ENCODE measurements around the gene VSIG2.

VSIG2 gene

DNA sequence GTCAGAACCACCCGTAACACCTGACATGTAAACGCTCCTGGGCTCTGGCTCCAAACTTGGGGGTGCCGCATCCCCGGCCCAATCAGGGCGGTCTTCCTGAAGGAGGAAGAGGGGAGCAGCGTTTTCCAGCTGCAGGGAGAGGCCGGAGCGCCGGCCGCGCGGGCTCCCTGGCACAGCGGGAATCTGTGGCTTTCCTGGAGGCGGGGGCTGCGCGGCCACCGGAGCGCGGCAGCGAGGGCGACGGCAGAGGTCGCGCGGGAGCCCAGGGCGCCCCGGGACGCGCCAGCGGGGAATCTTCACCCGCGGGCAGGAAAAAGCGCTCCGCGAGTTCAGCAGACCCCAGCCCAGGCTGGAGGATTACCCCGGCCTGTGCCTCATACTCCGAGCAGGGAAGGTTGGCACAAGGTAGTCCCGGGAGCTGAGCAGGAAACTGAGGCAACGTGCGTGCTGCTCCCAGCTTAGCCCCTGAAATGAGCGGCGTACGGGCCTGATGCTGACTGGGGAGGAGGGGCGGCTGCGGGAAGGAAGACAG lies 10.6 kb upstream of the VSIG2 start:
- H3K4me3 ChIP-seq (ENCODE audit: low read length), result peak overlapping the region; percentile 60
- WGBS, result 1% methylated on average over 45 of the region's 45 CpGs
- H3K27ac ChIP-seq (ENCODE audit: low read depth, low read length), result no peak overlapping the region
- H3K9me3 ChIP-seq (ENCODE audit: insufficient read depth, low read depth, low read length), result no peaks in the 10 kb centered on the region; the same call in 1 of the 2 replicates
- peaks cover 36% of the 10 kb centered on the region for H3K36me3 ChIP-seq (ENCODE audit: insufficient read depth, low read length)
- peaks cover 19% of the 10 kb centered on the region for H3K4me1 ChIP-seq (ENCODE audit: insufficient read depth, low read length)
- peak overlapping the region; percentile 32; the same call in 1 of the 2 replicates for H3K9ac ChIP-seq (ENCODE audit: low read depth, low read length)
- peaks cover 54% of the 10 kb centered on the region for H3K27me3 ChIP-seq (ENCODE audit: insufficient read depth, low read length)

DNA sequence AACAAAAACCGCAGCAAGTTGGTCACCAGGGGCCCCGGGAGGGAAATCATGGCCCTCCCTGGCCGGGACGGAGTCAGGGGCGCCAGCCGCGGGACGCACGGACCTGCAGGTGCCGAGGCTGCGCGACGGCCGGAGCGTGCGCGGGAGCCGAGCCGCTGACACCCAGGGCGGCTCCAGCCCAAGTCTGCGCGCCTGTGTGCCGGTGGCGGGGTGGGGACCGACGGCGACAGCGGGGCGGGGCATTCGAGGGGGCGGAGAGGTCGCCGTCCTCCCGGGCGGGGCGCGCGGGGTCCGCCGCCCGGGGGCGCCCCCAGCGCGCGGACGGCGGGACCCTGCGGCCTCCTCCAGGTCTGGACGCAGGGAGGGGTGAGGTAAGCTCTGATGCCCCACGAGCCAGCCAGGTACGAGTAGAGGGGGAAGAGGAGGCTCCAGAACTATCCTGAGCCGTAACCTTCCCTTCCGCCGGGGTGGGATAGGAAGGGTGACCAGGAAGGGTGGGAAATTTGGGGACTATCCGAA lies 10.1 kb upstream of the VSIG2 start, which contains the start of gene ESAM:
TSS of gene ESAM (minus strand) at position 186 of the 519 bp plus-strand sequence. CDS start at position 50, 136 bp downstream.
- Histone ChIP-seq H3K4me1 (ENCODE audit: insufficient read depth, low read length) (peaks cover 19% of the 10 kb centered on the region), H3K36me3 (ENCODE audit: insufficient read depth, low read length) (peaks cover 31% of the 10 kb centered on the region), H3K9ac (ENCODE audit: low read depth, low read length) (peak within 1 kb of the TSS; percentile 32; the same call in 1 of the 2 replicates), H3K9me3 (ENCODE audit: insufficient read depth, low read depth, low read length) (no peaks in the 10 kb centered on the region; the same call in 1 of the 2 replicates), H3K4me3 (ENCODE audit: low read length) (peak within 1 kb of the TSS; percentile 60), H3K27me3 (ENCODE audit: insufficient read depth, low read length) (peaks cover 60% of the 10 kb centered on the region), H3K27ac (ENCODE audit: low read depth, low read length) (no peak within 1 kb of the TSS)
- WGBS, result under 1% methylated on average over 55 of the region's 55 CpGs

DNA sequence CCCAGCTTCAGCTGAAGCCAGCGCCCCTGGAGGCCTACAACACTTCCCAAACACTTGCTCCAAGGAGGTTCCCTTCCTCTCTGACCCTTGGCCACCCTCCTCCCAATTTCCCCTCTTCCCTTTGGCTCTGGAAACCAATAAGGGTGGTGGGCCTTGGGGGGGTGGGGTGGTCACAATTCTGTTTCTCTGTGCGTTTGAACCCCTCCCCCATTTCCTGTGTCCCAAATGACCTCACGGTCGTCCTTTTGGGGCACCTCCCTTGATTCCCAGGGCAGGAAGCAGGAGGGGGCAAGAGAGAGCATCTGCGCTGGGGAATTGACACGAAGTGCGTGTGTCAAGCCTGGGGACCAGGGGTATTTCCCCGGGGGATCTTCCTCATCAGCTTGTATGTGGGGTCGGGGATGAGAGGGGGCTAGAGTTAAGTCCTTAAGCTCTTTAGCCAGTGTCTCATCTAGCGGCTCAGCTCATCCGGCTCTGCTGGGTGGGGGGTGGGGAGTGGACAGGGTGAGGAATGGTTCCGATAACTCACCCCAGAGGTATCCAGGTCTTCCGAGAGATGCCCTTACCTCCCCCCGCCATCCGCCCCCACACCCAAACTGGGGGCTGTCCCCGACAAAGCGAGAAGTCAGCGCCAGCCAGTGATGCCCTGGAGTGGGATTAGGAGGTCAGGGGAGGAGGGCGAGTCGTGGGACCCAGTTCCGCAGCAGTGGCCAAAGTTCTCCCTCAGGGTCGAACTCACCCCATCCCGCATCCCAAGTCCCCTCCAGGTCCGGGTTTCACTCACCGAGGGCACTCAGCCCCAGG lies 9.4 kb upstream of the VSIG2 start:
- Histone ChIP-seq H3K4me1 (ENCODE audit: insufficient read depth, low read length) (peaks cover 19% of the 10 kb centered on the region), H3K4me3 (ENCODE audit: low read length) (peak overlapping the region; percentile 60), H3K36me3 (ENCODE audit: insufficient read depth, low read length) (peaks cover 24% of the 10 kb centered on the region; the same call in 1 of the 2 replicates), H3K27ac (ENCODE audit: low read depth, low read length) (no peak overlapping the region), H3K27me3 (ENCODE audit: insufficient read depth, low read length) (peaks cover 66% of the 10 kb centered on the region), H3K9ac (ENCODE audit: low read depth, low read length) (no peak overlapping the region), H3K9me3 (ENCODE audit: insufficient read depth, low read depth, low read length) (no peaks in the 10 kb centered on the region; the same call in 1 of the 2 replicates)
- WGBS, result 5% methylated on average over 21 of the region's 25 CpGs

DNA sequence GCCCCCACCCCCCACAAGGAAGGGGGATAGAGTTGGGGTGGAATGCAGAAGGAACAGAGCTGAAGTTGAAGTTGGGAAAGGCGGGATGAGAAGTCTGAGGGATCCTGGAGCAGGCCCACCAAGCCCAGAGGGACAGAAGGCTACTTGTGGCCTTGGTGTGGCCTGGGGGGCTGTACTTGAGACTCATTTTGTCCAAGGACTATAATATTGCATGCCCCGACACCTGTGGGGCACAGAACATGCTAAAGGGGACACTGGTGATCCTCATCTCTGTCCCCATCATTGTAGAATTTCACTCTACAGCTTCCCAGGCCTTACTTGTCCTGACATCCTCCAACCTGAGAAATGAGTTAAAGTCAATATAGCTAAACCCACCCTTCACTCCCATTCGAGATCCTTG lies 8.8 kb upstream of the VSIG2 start:
- WGBS, result 51% methylated on average over 3 of the region's 3 CpGs
- H3K27me3 ChIP-seq (ENCODE audit: insufficient read depth, low read length), result peaks cover 73% of the 10 kb centered on the region
- peaks cover 19% of the 10 kb centered on the region for H3K4me1 ChIP-seq (ENCODE audit: insufficient read depth, low read length)
- H3K9me3 ChIP-seq (ENCODE audit: insufficient read depth, low read depth, low read length), result no peaks in the 10 kb centered on the region; the same call in 1 of the 2 replicates
- H3K36me3 ChIP-seq (ENCODE audit: insufficient read depth, low read length), result peaks cover 18% of the 10 kb centered on the region; the same call in 1 of the 2 replicates
- peak overlapping the region; percentile 60; the same call in 1 of the 2 replicates for H3K4me3 ChIP-seq (ENCODE audit: low read length)
- H3K9ac ChIP-seq (ENCODE audit: low read depth, low read length), result no peak overlapping the region
- no peak overlapping the region for H3K27ac ChIP-seq (ENCODE audit: low read depth, low read length)

DNA sequence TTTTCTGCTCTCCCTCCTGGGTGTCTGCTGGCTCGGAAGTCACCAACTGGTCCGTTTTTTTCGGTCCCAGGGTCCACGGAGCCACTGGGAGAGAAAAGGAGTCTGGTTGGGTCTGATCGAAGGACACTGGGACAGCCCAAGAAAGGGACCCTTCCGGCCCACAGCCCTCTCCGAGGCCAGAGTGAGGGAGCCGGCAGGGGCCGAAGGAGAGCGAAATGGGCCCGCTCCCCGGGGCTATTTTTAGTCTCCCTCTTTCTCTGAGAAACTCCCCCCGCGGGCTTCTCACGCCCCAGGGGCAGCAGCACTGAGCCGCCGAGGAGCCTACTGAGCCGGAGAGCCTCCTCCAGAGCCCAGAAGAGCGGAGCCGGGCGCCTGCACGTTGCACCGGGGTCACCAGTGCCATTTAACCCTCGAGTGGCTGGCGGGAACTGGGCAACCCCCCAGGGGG lies 8.2 kb upstream of the VSIG2 start:
- peaks cover 19% of the 10 kb centered on the region for H3K4me1 ChIP-seq (ENCODE audit: insufficient read depth, low read length)
- H3K9me3 ChIP-seq (ENCODE audit: insufficient read depth, low read depth, low read length), result no peaks in the 10 kb centered on the region; the same call in 1 of the 2 replicates
- no peak overlapping the region for H3K27ac ChIP-seq (ENCODE audit: low read depth, low read length)
- peaks cover 12% of the 10 kb centered on the region; the same call in 1 of the 2 replicates for H3K36me3 ChIP-seq (ENCODE audit: insufficient read depth, low read length)
- no peak overlapping the region for H3K9ac ChIP-seq (ENCODE audit: low read depth, low read length)
- peaks cover 77% of the 10 kb centered on the region for H3K27me3 ChIP-seq (ENCODE audit: insufficient read depth, low read length)
- peak overlapping the region; percentile 44; the same call in 1 of the 2 replicates for H3K4me3 ChIP-seq (ENCODE audit: low read length)
- WGBS, result 7% methylated on average over 25 of the region's 25 CpGs

DNA sequence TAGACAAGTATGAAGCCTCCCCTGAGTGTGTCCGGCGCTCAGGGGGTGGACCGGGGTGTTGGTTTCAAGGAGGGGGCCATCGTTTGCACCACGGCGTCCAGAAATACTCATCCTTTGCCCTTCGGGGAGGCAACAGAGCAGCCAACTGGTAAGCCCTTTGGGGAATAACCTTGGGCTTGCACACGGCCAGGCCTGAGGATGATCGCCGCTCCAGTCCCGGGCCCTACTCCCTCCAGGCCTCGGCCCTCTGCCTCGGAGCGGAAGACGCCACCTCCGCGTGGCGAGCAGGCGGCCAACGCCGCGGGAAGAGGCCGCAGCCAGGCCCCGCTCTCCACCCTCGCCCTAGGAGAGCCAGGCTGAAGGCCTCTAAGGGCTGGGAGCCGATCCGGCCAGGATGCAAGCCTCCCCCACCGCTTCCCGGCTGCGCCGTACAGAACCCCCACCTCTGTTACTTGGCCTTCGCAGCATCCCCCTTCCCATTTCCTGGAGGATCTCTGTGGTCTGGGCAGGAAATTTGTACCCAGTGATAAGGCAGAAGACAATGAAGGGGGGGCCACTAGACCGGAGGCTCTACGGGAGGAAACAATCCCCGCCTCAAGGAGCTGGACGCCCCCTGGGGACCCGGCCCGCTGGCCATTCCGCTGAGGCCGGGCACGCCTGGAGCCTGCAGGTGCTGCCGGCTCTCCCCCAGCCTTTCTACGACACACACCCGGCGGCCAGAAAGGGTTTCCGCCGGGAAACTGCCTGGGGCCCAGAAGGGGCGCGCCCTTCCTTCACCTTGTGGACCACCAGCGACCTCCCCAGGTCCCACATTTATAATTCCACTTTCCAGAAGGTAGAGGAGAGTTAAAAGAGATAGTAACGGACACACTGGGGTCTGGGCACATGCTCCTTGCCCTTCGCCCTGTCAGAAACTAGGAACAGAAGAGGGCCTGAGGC lies 7.5 kb upstream of the VSIG2 start:
- H3K4me3 ChIP-seq (ENCODE audit: low read length), result peak overlapping the region; percentile 44
- 10% methylated on average over 50 of the region's 52 CpGs for WGBS
- H3K27me3 ChIP-seq (ENCODE audit: insufficient read depth, low read length), result peaks cover 83% of the 10 kb centered on the region
- H3K9me3 ChIP-seq (ENCODE audit: insufficient read depth, low read depth, low read length), result no peaks in the 10 kb centered on the region; the same call in 1 of the 2 replicates
- no peak overlapping the region for H3K9ac ChIP-seq (ENCODE audit: low read depth, low read length)
- H3K4me1 ChIP-seq (ENCODE audit: insufficient read depth, low read length), result peaks cover 19% of the 10 kb centered on the region
- peaks cover 5% of the 10 kb centered on the region; the same call in 1 of the 2 replicates for H3K36me3 ChIP-seq (ENCODE audit: insufficient read depth, low read length)
- no peak overlapping the region for H3K27ac ChIP-seq (ENCODE audit: low read depth, low read length)

DNA sequence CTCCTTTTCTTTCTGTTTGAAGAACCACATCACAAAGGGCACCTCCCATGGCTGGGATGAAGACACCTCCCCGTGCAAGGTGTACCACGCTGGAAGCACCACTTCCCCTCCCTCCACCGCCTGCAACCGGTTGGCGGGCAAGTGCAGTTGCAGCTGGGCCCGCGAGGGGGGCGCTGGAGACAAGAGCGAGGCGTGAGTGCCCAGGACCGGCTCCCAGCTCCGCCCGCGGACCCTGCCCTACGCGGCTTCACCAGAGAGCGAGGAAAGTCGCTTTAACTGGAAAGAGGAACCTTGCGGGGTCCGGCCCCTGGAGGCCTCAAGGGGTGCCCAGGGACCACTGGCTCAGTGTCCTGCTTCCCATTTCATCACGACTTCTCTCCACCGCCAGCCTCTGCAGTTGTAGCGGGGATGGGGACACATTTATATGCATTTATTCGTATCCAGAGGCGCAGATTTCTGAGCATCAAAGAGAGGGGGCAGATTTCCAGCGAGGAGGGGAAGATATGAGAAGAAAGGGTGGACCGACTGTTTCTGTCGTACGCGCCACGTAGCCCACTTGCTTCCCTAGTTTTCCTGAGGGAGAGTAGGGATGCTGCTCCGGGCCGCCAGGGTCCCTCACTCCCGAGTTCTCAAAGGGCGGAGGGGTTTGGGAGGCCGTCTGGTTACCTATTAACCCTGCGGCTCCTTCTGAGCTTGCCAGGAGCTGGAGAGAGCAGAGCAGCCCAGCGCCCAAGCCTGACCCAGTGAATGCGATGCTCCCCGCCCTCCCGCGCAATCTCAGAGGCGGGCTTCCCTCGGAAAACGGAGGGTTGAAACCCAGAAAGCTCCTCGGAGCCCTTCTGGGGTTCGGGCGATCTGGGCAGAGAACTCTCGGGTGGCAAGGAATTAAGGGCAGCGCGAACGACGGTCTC lies 6.6 kb upstream of the VSIG2 start:
- no peaks in the 10 kb centered on the region; the same call in 1 of the 2 replicates for H3K9me3 ChIP-seq (ENCODE audit: insufficient read depth, low read depth, low read length)
- no peaks in the 10 kb centered on the region for H3K36me3 ChIP-seq (ENCODE audit: insufficient read depth, low read length)
- peaks cover 19% of the 10 kb centered on the region for H3K4me1 ChIP-seq (ENCODE audit: insufficient read depth, low read length)
- H3K4me3 ChIP-seq (ENCODE audit: low read length), result peak overlapping the region; percentile 44
- H3K9ac ChIP-seq (ENCODE audit: low read depth, low read length), result no peak overlapping the region
- WGBS, result 5% methylated on average over 53 of the region's 53 CpGs
- no peak overlapping the region for H3K27ac ChIP-seq (ENCODE audit: low read depth, low read length)
- H3K27me3 ChIP-seq (ENCODE audit: insufficient read depth, low read length), result peaks cover 93% of the 10 kb centered on the region

DNA sequence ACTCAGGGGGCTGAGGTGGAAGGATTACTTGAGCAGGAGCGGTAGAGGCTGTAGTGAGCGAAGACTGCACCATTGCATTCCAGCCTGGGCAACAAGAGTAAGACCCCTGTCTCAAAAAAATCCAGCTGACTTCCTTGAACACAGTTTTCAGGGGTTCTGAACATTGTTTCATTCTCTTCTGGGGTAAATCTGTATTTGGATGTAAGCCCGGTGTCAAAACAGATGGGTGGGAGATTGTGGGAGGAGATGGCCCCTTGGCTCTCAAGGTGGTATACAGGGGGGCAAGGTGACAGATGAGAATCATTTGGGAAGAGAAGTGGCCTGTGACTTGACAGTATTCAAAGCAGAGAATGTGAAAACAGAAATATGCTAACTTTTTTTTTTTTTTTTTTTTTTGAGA lies 5.3 kb upstream of the VSIG2 start:
- Histone ChIP-seq H3K9ac (ENCODE audit: low read depth, low read length) (no peak overlapping the region), H3K4me3 (ENCODE audit: low read length) (no peak overlapping the region), H3K27ac (ENCODE audit: low read depth, low read length) (no peak overlapping the region), H3K27me3 (ENCODE audit: insufficient read depth, low read length) (peaks cover 97% of the 10 kb centered on the region), H3K36me3 (ENCODE audit: insufficient read depth, low read length) (no peaks in the 10 kb centered on the region), H3K4me1 (ENCODE audit: insufficient read depth, low read length) (peaks cover 22% of the 10 kb centered on the region), H3K9me3 (ENCODE audit: insufficient read depth, low read depth, low read length) (no peaks in the 10 kb centered on the region; the same call in 1 of the 2 replicates)
- WGBS, result 94% methylated on average over 3 of the region's 3 CpGs

DNA sequence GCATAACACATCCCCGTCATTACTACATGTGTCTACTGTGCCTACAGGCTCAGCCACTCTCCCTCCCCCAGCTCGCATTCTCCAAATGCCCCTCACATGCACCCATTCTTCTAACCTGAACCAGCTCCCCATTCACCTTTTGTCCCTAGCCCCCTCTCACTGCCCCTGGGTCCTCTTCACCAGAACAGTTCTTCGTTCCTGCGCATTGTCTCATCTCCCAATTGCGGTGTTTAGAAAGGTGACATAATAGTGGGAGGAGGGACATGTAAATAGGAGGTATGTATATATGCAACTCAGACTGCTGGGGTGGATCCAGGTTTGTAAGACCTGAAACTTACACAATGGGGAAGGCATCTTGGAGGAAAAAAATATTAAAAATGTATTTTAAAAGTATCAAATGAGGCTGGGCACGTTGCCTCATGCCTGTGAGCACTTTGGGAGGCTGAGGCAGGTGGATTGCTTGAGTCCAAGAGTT lies 4.7 kb upstream of the VSIG2 start:
- Histone ChIP-seq H3K27me3 (ENCODE audit: insufficient read depth, low read length) (peaks cover 97% of the 10 kb centered on the region), H3K4me1 (ENCODE audit: insufficient read depth, low read length) (peaks cover 24% of the 10 kb centered on the region), H3K9me3 (ENCODE audit: insufficient read depth, low read depth, low read length) (no peaks in the 10 kb centered on the region; the same call in 1 of the 2 replicates), H3K4me3 (ENCODE audit: low read length) (no peak overlapping the region), H3K27ac (ENCODE audit: low read depth, low read length) (no peak overlapping the region), H3K9ac (ENCODE audit: low read depth, low read length) (no peak overlapping the region), H3K36me3 (ENCODE audit: insufficient read depth, low read length) (no peaks in the 10 kb centered on the region)
- 87% methylated on average over 6 of the region's 6 CpGs for WGBS
